Chondrocyte (in vitro differentiated cells): ENCODE measurements around the gene ADGRV1. TPM values are rescaled to one million over a fixed set of nuclear protein-coding genes. Genes with fewer than 3 reads are reported as not detected.
"Not testable (repeated sequence)": the region's sequence is repeated elsewhere in the genome, so short reads cannot be mapped to it uniquely, and the experiment has no call there.

Experiments
- DNase-seq: peaks from one replicate; pipeline ENCODE4 v3.0.0; 2021; ENCODE audit warnings: mixed read lengths, low spot score
- H3K27ac Mint-ChIP-seq: one replicate; pipeline ENCODE4 v1.8.0; 2021; ENCODE audit warnings: mild to moderate bottlenecking, moderate library complexity, mixed read lengths; ENCODE audit not compliant: unreplicated experiment
- H3K27me3 Mint-ChIP-seq: 2 replicates; pipeline ENCODE4 v1.8.0; 2021; ENCODE audit warnings: low read depth, mixed read lengths
- H3K36me3 Mint-ChIP-seq: 2 replicates; pipeline ENCODE4 v1.8.0; 2021; ENCODE audit warnings: low read depth, mixed read lengths
- H3K4me1 Mint-ChIP-seq: 2 replicates; pipeline ENCODE4 v1.8.0; 2021; ENCODE audit warnings: low read depth, mild to moderate bottlenecking, mixed read lengths
- H3K4me3 Mint-ChIP-seq: one replicate; pipeline ENCODE4 v1.8.0; 2021; ENCODE audit warnings: mild to moderate bottlenecking, moderate library complexity, mixed read lengths; ENCODE audit not compliant: unreplicated experiment
- H3K9me3 Mint-ChIP-seq: 2 replicates; pipeline ENCODE4 v1.8.0; 2021; ENCODE audit warnings: low read depth, mixed read lengths
- total RNA-seq: library from RNA; stranded (reverse); gene quantifications from 3 replicates; pipeline ENCODE4 v1.2.1, GENCODE V29; 2021
- TF ChIP-seq, protein P1 (sequence below): fragments of 200-600 bp; sonication (generic); IDR thresholded peaks from 2 replicates; pipeline ENCODE4 v1.5.0; 2021; ENCODE audit warnings: antibody characterized with exemption, mild to moderate bottlenecking, moderate library complexity

ADGRV1 gene
- total RNA-seq, 1 donor from 2014 or later = 1.5 TPM

DNA sequence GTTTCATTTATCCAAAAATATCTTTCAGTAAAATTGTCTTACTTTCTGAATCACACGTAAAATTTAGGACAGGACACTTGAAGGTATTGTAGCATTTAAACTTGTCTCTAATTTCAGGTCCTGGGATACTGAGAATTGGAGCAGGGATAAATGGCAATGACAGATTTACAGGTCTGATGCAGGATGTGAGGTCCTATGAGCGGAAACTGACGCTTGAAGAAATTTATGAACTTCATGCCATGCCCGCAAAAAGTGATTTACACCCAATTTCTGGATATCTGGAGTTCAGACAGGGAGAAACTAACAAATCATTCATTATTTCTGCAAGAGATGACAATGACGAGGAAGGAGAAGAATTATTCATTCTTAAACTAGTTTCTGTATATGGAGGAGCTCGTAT lies 99.2 kb downstream of the ADGRV1 start:
- no peak overlapping the region for H3K27ac Mint-ChIP-seq

DNA sequence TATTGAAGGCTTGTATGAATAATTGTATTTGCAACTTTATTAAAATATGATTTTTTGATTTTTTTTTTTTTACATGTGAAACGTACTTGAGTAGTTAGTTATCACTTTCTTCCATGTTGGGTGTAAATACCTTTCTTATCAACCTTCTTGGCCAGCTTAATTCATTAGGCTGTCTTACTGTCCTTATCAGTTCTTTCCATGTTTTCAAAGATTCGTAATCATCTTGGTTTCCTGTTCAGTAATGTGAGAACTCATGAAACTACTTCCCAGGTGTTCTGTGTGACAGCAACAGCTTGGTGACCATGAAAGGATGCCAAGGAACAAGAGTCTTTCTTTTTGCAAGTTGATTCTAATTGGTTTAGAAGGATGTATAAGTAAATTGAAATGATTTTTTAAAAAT lies 100.0 kb downstream of the ADGRV1 start:
- no peak for DNase-seq
- no peaks in the 10 kb centered on the region for H3K36me3 Mint-ChIP-seq
- no peak overlapping the region for H3K4me3 Mint-ChIP-seq
- peaks cover 5% of the 10 kb centered on the region for H3K9me3 Mint-ChIP-seq
- TF ChIP-seq, protein P1, sequence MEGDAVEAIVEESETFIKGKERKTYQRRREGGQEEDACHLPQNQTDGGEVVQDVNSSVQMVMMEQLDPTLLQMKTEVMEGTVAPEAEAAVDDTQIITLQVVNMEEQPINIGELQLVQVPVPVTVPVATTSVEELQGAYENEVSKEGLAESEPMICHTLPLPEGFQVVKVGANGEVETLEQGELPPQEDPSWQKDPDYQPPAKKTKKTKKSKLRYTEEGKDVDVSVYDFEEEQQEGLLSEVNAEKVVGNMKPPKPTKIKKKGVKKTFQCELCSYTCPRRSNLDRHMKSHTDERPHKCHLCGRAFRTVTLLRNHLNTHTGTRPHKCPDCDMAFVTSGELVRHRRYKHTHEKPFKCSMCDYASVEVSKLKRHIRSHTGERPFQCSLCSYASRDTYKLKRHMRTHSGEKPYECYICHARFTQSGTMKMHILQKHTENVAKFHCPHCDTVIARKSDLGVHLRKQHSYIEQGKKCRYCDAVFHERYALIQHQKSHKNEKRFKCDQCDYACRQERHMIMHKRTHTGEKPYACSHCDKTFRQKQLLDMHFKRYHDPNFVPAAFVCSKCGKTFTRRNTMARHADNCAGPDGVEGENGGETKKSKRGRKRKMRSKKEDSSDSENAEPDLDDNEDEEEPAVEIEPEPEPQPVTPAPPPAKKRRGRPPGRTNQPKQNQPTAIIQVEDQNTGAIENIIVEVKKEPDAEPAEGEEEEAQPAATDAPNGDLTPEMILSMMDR = no peak
- H3K4me1 Mint-ChIP-seq = no peaks in the 10 kb centered on the region
- no peaks in the 10 kb centered on the region for H3K27me3 Mint-ChIP-seq
- no peak overlapping the region for H3K27ac Mint-ChIP-seq

More for the DNA sequence above, 99.2 kb downstream of the ADGRV1 start:
- TF ChIP-seq, protein P1 = no peak
- Mint-ChIP-seq H3K27me3 (no peaks in the 10 kb centered on the region), H3K4me1 (no peaks in the 10 kb centered on the region), H3K4me3 (no peak overlapping the region), H3K9me3 (peaks cover 5% of the 10 kb centered on the region), H3K36me3 (no peaks in the 10 kb centered on the region)
- DNase-seq = no peak

DNA sequence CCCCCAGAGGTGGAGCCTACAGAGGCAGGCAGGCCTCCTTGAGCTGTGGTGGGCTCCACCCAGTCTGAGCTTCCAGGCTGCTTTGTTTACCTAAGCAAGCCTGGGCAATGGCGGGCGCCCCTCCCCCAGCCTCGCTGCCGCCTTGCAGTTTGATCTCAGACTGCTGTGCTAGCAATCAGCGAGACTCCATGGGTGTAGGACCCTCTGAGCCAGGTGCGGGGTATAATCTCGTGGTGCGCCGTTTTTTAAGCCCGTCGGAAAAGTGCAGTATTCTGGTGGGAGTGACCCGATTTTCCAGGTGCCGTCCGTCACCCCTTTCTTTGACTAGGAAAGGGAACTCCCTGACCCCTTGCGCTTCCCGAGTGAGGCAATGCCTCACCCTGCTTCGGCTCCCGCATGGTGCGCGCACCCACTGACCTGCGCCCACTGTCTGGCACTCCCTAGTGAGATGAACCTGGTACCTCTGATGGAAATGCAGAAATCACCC lies 109.5 kb downstream of the ADGRV1 start:
- H3K4me3 Mint-ChIP-seq = peak overlapping the region; percentile 40
- H3K27me3 Mint-ChIP-seq, H3K9me3 Mint-ChIP-seq, DNase-seq, H3K36me3 Mint-ChIP-seq, H3K4me1 Mint-ChIP-seq, H3K27ac Mint-ChIP-seq: not testable (repeated sequence)

DNA sequence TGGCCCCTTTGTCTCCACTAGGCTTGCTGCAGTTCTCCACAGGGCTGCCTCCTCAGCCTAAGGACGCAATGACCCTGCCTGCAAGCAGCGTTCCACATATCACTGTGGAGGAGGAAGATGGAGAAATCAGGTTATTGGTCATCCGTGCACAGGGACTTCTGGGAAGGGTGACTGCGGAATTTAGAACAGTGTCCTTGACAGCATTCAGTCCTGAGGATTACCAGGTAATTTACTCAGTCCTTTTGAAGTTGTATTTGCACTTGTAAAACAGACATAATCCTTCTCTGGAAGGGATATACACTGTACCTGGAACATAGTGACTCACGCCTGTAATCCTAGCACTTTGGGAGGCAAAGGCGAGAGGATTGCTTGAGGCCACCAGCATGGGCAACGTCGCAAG lies 116.6 kb downstream of the ADGRV1 start:
- H3K36me3 Mint-ChIP-seq = no peaks in the 10 kb centered on the region
- TF ChIP-seq, protein P1 = no peak
- no peaks in the 10 kb centered on the region for H3K27me3 Mint-ChIP-seq
- H3K9me3 Mint-ChIP-seq = no peaks in the 10 kb centered on the region
- H3K4me3 Mint-ChIP-seq = no peak overlapping the region
- DNase-seq = no peak
- no peak overlapping the region for H3K27ac Mint-ChIP-seq
- no peaks in the 10 kb centered on the region for H3K4me1 Mint-ChIP-seq

DNA sequence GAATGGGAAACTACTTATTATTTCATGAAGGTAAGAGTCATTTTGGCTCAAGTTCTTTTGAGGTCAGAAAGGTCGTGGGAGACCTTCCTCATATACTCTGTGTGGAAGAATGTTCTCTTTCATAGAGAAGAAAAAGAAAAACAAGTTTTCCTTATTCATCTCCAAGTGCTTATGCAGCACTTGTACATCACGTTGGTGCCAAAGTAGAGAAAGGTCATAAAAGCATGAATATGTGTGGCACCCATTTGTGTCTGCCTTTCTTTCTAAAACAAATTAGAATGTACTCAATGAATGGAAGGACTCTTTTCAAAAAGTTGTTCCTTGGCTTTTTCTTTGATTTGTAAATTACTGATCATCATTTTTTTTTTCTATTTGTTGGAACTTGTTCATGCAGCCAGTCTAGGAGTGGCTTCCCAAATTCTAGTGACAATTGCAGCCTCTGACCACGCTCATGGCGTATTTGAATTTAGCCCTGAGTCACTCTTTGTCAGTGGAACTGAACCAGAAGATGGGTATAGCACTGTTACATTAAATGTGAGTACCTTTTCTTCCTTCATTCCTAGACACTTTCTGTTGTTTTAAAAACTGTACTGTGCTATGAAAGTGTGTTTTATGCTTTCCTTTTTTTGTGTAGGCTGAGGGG lies 122.4 kb downstream of the ADGRV1 start:
- no peak for DNase-seq
- H3K4me3 Mint-ChIP-seq = no peak overlapping the region
- H3K36me3 Mint-ChIP-seq = no peaks in the 10 kb centered on the region
- TF ChIP-seq, protein P1 = no peak
- H3K27me3 Mint-ChIP-seq = no peaks in the 10 kb centered on the region
- H3K4me1 Mint-ChIP-seq = no peaks in the 10 kb centered on the region
- no peak overlapping the region for H3K27ac Mint-ChIP-seq
- no peaks in the 10 kb centered on the region for H3K9me3 Mint-ChIP-seq

DNA sequence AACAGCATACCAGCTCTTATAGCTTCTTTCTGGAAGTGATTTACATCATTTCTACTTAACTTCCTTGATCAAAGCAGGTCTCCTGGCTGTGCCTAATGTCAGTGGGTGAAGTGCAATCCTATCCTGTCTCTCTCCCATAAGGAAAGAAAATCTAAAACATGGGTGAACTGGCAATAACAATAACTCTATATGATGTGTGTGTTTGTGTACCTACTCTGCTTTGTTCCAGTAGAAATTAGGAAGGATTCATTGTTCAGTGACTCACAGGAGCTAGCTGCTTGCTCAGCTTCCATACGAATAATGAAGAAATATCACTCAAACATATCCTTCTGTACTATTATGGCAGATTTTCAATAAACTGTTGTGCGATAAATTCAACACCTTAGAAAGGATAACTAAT lies 123.7 kb downstream of the ADGRV1 start:
- Mint-ChIP-seq H3K4me1 (no peaks in the 10 kb centered on the region), H3K9me3 (no peaks in the 10 kb centered on the region), H3K27me3 (no peaks in the 10 kb centered on the region), H3K36me3 (no peaks in the 10 kb centered on the region), H3K27ac (no peak overlapping the region), H3K4me3 (no peak overlapping the region)
- TF ChIP-seq, protein P1 = no peak
- no peak for DNase-seq
